RWPE1 (cell line): Measurements from ENCODE around the gene FAM174C.

Experiments used
- CTCF ChIA-PET: fragments of 350-600 bp; sonication (Branson Sonifier 250); formaldehyde crosslinking; extraction: SDS; loops from one replicate; lab custom pipeline; 2021; lab: Yijun Ruan, JAX
- POLR2A ChIA-PET: fragments of 400-600 bp; formaldehyde crosslinking; extraction: SDS; loops from one replicate; lab custom pipeline; 2020; ENCODE audit warnings: antibody characterized with exemption; ENCODE audit not compliant: low non-redundant PET; lab: Yijun Ruan, JAX
- DNase-seq: peaks from one replicate; pipeline ENCODE4 v3.0.0; 2012; ENCODE audit warnings: low spot score
- H3K27ac ChIP-seq: fragments of 450-650 bp; 2 replicates; pipeline ENCODE4 v1.5.1; 2017
- TF ChIP-seq, protein P1 (sequence below): fragments of 450-650 bp; conservative IDR thresholded peaks from 2 replicates; pipeline ENCODE4 v1.5.1; 2017; ENCODE audit warnings: low read depth, mild to moderate bottlenecking

Gene FAM174C

GRCh38 chr19:1269065-1269477 is 6.3 kb upstream of the FAM174C start, which contains the start of gene CIRBP:
TSS of gene CIRBP (plus strand) at chr19:1269332. CDS start at chr19:1270934, 1,602 bp downstream.
- CTCF ChIA-PET = interaction anchor here (10.3 kb wide), 1 partner anchor 24 kb away, joined by 116 read pairs; no protein-coding TSS in a partner anchor

DNA sequence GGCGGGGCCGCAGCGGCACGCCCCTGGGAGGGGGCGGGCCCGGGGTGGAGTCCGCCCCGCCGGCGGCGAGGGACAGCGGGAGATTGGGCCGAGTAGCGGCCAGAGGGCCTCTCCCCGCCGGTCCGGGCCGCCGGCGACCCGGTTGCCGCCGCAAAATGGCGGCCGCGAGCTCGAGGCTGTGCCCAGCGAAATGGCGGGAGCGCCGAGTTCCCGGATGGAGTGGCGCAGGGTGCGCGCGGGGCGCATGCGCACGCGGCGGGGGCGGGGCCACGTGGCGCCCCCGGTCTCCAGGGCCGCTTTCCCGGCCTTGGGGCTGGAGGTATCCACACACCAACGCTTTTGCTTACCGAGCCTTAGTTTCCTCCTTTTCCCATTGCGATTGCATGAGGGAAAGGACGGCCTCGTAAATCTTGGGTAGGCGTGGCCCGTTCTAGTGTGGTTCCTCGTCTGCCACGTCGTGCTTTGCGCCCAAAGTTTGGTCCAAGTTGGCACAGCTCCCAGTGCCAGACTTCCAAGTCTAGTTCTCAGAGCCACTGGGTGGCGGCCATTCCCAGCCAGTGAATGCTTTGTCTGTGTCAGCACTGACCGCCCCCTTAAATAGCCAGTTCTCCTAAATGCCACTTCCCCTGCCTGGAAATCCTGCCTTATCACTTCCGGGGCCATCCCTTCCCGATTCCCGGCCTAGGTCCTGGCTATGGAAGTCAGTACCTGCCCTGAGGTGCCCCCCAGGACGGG is 5.7 kb upstream of the FAM174C start:
- ChIA-PET CTCF (interaction anchor here (10.3 kb wide), 1 partner anchor 25 kb away, joined by 116 read pairs; no protein-coding TSS in a partner anchor), POLR2A (interaction anchor here (0.7 to 2.7 kb wide), 5 partner anchors 17 to 241 kb away, joined by 3 to 40 read pairs (median 4); no protein-coding TSS in a partner anchor)
- DNase-seq = peak; percentile 78
- TF ChIP-seq, protein P1, sequence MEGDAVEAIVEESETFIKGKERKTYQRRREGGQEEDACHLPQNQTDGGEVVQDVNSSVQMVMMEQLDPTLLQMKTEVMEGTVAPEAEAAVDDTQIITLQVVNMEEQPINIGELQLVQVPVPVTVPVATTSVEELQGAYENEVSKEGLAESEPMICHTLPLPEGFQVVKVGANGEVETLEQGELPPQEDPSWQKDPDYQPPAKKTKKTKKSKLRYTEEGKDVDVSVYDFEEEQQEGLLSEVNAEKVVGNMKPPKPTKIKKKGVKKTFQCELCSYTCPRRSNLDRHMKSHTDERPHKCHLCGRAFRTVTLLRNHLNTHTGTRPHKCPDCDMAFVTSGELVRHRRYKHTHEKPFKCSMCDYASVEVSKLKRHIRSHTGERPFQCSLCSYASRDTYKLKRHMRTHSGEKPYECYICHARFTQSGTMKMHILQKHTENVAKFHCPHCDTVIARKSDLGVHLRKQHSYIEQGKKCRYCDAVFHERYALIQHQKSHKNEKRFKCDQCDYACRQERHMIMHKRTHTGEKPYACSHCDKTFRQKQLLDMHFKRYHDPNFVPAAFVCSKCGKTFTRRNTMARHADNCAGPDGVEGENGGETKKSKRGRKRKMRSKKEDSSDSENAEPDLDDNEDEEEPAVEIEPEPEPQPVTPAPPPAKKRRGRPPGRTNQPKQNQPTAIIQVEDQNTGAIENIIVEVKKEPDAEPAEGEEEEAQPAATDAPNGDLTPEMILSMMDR = no peak
- H3K27ac ChIP-seq = peak overlapping the region; percentile 100

More at GRCh38 chr19:1269065-1269477, 6.3 kb upstream of the FAM174C start, which contains the start of gene CIRBP:
- DNase-seq = peak; percentile 95
- TF ChIP-seq, protein P1 = no peak
- POLR2A ChIA-PET = interaction anchor here (0.5 to 2.7 kb wide), 10 partner anchors 16 to 240 kb away, joined by 3 to 40 read pairs (median 4); no protein-coding TSS in a partner anchor
- H3K27ac ChIP-seq = peak within 1 kb of the TSS; percentile 100

GRCh38 chr19:1270213-1270853 is 5.0 kb upstream of the FAM174C start:
- TF ChIP-seq, protein P1 = no peak
- DNase-seq = no peak
- H3K27ac ChIP-seq = peak overlapping the region; percentile 100
- POLR2A ChIA-PET = interaction anchor here (1.1 to 2.7 kb wide), 2 partner anchors 26 to 31 kb away, joined by 3 to 40 read pairs; no protein-coding TSS in a partner anchor
- CTCF ChIA-PET = no interaction called here

- peak overlapping the region; percentile 100 for H3K27ac ChIP-seq
- DNase-seq = no peak
- ChIA-PET POLR2A (no interaction called here), CTCF (interaction anchor here (0.6 to 1.4 kb wide), 2 partner anchors 27 to 73 kb away, joined by 3 to 6 read pairs; no protein-coding TSS in a partner anchor)
- TF ChIP-seq, protein P1 = no peak
These were observed 4.3 kb upstream of the FAM174C start for GRCh38 chr19:1270854-1271527.

DNA sequence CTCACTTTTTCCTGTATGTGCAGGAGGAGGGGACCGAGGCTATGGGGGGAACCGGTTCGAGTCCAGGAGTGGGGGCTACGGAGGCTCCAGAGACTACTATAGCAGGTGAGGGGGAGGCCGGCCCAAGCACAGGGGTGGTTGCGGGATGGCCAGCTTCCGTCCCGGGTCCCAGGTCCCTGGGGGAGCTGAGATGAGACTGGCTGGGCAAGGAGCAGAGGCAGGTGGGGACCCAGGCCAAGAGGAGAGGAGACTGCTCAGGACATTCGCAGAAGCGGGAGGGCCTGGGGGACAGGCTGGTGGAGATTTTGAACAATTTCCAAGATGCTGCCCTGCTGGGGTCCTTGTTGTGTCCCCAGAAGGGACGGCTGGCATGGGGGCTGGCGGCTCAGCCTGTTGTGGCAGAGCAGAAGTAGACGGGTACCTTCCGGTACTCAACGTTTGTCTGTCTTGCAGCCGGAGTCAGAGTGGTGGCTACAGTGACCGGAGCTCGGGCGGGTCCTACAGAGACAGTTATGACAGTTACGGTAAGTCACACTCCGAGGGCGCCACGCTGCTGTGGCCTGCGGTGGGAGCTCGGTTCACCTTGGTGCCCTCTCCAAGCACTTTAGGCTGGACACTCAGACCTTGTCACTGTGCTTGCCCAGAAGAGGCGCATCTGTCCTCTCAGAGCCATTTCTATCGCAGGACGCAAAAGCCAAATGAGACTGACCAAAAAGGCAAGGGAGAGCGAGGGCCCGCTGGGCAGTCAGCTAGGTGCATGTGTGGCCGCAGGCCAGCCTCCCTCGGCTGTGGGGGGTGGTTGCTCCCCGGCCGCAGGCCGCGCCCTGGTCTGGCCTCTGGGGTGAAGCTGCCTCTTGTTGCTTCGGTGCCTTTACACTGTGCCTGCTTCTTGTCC is 3.6 kb upstream of the FAM174C start:
- H3K27ac ChIP-seq = peak overlapping the region; percentile 100
- CTCF ChIA-PET = interaction anchor here (0.6 to 1.4 kb wide), 5 partner anchors 11 to 72 kb away, joined by 3 to 7 read pairs (median 5); no protein-coding TSS in a partner anchor
- no peak for DNase-seq
- POLR2A ChIA-PET = no interaction called here
- TF ChIP-seq, protein P1 = no peak
